ENCODE data around the gene SPATA16.
"Not testable (repeated sequence)": the region's sequence is repeated elsewhere in the genome, so short reads cannot be mapped to it uniquely, and the experiment has no call there.

Gene SPATA16, protein sequence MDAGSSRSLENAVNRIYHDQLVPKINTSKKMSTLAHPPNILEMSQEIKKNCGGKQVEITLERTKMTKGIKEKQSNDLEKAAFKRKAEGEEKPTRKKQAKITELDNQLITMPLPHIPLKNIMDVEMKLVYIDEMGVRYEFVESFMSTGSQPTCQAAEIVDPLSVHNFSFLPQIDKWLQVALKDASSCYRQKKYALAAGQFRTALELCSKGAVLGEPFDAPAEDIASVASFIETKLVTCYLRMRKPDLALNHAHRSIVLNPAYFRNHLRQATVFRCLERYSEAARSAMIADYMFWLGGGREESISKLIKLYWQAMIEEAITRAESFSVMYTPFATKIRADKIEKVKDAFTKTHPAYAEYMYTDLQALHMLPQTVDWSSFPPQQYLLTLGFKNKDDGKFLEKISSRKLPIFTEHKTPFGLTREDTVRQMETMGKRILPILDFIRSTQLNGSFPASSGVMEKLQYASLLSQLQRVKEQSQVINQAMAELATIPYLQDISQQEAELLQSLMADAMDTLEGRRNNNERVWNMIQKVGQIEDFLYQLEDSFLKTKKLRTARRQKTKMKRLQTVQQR

DNA sequence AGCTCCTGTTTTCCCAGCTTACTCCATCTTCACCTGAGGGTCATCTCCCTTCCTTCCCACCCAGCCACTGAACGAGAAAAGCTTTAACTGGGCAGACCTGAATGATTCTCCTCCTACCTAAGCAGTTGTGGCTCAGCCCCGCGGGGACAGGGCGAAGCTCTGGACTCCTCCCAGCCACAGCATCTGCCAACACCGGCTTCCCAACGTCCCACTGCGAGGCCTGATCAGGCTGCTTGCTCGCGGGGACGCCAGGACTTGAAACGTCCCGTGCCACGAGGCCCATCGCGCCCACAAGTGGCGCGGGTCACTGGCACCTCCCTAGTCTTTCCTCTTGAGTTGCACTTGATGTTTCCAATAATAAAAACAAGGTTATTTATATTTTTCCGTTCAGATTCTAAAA lies at the start of gene SPATA16:
Gene SPATA16, minus strand, starts transcription at position 250 of the 400 bp plus-strand sequence. CDS start 23,504 bp downstream, outside the sequence.
- DNase-seq = no peak

DNA sequence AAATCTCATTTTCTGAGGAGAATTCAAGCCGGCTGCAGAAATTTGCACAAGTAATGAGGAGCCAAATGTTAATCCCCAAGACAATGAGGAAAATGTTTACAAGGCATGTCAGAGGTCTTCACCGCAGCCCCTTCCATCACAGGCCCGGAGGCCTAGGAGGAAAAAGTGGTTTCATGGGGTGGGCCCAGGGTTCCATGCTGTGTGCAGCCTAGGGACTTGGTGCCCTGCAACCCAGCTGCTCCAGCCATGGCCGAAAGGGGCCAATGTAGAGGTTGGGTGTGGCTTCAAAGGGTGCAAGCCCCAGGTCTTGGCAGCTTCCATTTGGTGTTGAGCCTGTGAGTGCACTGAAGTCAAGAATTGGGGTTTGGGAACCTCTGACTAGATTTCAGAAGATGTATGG lies 42.0 kb upstream of the SPATA16 start:
- DNase-seq = not testable (repeated sequence)

DNA sequence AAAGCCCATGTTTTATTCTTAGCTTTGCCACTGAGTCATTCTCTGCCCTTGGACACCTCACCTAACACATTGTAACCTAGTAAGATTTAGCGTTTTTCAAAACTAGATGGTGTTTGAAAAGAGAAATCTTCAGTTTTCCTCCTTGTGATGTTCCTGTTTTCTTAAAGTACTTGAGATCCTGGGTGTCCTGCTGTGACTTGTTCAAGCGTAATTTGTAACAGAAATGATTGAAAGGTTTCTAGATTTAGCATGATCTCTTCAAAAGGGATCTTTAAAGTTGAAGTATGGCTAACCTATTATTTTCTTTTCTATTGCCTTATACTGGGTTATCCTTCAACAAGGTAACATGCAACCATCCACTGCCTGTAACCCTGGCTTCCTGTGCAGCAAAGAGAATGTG lies 32.6 kb upstream of the SPATA16 start:
- no peak for DNase-seq

DNA sequence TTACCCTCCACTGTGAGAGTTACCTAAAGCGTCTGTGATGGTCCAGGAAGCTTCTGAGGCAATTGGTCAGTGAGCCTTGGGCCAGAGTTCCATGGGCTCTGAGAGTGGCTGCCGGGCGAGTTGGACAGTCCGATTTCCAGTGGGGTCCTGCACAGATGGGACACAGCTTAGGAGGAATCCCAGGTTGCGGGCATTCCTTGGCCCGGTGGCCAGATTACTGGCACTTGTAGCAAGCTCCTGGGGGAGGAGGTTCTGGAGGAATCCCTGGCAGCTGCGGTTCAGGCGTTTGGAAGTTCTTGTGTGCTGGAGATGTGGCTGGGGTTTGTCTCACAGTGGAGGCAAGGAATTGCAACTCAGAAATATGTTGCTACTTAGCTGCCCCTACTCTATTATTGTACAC lies 18.1 kb upstream of the SPATA16 start:
- not testable (repeated sequence) for DNase-seq

DNA sequence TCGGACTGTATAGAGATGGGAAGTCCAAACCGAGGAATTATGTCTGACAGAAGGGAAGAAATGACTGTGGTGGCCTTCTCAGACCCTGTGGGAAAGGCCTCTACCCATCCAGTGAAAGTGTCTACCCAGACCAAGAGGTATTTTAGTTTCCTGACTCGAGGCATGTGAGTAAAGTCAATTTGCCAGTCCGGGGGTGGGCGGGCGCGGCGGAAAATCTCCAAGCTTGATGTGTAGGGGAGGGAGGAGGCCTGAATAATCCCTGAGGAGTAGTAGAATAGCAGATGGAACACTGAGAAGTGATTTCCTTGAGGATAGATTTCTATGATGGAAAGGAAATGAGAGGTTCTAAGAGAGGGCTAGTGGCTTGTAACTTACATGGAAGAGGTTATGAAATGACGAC lies 15.5 kb upstream of the SPATA16 start:
- not testable (repeated sequence) for DNase-seq

DNA sequence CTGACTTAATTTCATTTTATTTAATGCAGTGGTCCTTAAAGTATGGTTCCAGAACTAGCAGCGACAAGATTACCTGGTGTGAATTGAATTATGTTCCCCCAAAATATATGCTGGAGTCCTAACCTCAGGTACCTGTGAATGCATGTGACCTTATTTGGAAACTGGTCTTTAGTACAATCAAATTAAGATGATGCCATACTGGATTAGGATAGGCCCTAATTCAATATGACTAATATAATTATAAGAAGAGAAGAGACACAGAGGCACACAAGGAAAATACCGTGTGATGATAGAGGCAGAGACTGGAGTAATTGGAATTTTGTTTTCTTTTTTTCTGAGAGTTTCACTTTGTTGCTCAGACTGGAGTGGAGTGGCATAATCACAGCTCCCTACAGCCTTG lies 12.6 kb upstream of the SPATA16 start:
- no peak for DNase-seq

DNA sequence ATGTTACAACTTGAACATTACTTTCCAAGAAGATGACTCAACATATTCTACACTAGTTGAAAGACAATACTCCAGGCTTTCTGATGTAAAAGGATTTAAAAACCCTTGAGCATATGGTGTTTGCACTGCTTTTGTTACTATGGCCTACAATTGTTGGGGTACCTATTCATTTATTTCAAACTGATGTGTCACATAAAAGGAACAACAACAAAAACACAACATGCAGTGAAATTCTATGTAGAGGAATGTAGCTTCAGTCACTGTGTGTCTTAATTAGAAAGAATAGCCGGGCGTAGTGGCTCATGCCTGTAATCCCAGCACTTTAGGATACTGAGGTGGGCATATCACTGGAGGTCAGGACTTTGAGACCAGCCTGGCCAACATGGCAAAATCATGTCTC lies 1.6 kb downstream of the SPATA16 start:
- DNase-seq = no peak

DNA sequence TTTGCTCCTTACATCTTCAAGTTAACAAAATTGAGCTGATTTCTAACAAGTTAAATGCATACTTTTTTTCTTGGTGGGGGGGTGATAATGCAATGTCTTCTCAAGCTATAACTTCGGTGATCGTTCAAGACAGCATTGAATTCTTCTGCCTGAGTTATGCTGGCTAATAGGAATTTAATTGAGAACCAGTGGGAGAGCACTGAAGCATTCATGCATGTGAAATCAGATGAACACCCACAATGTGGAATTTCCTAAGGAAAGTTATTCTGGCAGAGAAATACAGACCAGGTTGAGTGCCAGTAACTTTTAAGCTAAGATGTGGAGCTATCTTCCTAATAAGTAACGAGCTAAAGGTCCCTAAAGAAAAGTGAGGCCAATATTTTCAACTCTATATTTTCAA lies 3.0 kb downstream of the SPATA16 start:
- DNase-seq = no peak

DNA sequence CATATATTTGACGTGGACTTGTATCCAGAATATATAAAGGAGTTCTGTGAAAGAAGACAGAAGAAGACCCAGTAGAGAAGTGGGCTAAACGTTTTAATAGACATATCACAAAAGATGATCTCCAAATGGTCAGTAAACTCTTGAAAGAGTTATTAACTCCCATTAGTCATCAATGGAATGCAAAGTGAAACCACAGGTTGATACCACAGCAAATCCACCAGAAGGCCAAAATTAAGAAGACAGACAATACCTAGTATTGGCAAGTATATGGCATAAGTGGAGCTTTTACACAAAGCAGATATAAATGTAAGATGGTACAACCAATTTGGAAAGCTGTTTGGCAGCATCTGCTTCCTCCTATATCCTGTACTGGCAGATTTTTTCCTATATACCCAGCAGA lies 6.0 kb downstream of the SPATA16 start:
- no peak for DNase-seq

DNA sequence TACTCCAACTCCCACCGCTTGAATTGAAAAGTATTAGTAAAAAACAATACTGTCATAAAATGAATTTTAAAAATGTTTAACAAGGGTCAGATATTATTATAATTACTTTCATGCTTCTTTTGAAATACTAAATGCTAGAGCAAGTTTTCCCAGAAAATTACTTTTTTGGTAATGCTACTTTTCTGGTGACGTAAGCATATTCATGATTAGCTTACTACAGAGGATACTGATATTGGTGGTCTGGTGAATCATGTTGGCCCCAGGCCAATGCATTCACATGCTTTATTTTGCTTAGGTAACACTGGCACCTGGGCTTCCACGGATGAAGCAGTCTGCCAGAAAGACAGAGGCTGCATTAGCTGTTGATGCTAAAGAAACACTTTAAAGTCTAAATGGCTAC lies 12.4 kb downstream of the SPATA16 start:
- DNase-seq = no peak

DNA sequence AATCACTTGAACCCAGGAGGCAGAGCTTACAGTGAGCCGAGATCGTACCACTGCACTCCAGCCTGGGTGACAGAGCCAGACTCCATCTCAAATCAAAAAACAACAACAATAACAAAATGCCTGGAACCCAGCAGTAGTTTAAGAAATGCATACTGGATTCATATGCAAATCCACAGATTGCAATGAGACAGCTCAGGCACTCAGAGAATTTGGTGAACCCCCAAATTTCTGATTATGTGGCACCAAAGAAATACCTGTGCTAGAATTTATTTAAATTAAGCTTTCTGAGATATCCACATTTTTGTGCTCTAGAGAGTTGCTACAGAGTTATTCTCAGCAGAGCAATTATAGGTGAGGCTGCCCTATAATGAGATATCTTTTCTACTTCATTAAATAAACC lies 29.7 kb downstream of the SPATA16 start:
- DNase-seq = no peak

DNA sequence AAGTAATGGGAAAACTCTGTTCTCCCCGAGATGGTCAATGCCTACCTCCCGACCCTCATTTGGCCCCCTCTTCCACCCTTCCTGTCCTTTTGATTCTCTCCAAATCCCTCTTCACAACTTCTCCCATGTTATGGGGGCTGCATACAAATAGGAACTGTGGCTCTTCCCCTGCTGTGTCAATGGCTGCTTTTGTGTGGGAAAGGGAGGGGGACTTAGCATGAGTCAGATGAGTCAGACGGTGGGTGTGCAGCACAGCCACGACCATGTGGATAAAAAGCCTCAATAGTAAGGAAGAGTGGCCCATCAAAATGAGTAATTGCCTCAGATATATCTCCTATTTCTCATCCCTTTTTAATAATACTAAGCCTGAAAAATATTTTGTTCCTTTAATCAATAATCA lies 31.9 kb downstream of the SPATA16 start:
- DNase-seq = no peak

DNA sequence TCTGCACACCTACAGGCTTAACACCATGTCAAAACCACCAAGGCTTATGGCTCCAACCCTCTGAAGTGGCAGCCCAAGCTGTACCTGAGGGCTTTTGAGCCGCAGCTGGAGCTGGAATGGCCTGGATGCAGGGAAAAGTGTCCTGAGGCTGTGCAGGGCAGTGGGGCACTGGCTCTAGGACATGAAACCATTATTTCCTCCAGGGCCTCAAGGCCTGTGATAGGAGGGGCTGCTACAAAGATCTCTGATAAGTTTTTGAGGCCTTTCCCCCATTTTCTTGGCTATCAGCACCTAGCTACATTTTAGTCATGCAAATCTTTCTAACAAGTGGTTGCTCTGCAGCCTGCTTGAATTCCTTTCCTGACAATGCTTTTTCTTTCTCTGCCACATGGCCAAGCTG lies 37.6 kb downstream of the SPATA16 start:
- DNase-seq = no peak

DNA sequence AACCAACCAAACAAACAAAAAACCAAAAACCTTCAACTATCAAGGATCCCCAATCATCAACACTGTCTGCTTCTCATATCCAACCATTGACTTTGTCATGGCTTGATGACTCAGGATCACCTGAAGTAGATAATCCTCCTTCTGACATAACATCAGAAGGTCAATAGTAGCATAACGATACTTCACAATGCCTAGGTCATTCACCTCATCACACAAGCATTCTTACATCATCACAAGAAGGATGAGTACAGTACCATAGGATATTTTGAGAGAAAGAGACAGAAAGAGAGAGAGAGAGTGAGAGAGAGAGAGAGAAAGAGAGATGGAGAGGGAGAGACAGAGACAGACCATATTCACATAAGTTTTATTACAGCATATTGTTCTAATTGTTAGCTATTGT lies 42.1 kb downstream of the SPATA16 start:
- no peak for DNase-seq

DNA sequence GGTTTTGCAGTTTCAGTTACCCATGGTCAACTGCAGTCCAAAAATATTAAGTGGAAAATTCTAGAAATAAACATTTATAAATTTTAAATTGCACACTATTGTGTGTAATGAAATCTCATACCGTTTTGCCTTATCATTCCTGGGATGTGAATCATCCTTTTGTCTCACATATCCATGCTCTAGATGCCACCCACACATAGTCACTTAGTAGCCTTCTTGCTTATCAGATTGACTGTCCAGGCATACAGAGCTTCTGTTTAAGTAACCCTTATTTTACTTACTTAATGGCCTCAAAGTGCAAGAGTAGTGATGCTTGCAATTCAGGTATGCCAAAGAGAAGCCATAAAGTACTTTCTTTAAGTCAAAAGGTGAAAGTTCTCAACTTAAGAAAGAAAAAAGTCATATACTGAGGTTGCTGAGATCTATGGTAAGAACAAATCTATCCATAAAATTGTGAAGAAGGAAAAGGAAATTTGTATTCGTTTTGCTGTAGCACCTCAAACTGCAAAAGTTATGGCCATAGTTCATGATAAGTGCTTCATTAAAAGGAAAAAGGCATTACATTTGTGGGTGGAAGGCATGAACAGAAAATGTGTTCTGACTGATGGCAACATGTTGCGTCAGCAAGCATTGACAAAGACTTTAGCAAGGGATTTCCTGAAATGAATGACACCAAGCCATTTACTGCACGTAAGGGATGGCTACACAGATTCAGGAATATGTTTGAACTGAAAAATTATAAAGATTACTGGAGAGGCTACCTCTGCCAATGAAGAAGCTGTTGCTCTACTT lies 43.8 kb downstream of the SPATA16 start:
- no peak for DNase-seq

DNA sequence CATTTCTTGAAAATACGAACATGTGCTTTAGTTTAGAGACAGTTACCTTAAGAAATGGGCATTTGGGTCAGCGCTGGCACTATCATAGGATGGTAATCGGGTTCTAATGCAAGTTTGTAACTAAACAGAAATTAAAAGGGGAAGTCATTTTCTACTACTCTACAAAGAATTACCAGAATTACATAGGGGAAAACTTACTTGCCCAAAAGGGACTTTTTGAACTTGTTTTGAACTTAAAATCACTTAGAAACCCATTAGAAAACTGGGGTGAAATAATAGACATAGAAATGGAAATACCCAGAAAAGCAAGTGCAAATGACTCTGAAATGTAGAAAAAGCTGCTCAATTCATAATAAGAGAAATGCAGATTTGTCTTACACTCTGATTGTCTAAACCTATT lies 44.9 kb downstream of the SPATA16 start:
- DNase-seq = no peak

DNA sequence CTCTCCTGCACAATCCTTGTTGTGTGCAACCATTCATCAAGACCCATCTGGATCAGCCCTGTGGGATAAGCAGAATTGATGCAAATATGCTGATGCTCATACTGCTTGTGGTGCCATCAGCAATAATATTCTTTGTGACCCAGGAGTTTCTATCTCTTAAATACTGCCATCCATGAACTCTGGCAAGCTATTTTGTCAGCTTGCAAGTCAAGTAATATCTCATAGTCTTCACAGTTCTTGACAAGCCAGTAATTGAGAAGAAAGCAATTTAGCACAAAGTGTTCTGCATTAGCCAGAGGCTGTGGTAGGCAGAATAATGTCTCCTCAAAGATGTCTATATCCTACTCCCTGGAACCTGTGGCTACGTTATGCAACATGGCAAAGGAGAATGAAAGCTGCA lies 49.0 kb downstream of the SPATA16 start:
- DNase-seq = no peak

DNA sequence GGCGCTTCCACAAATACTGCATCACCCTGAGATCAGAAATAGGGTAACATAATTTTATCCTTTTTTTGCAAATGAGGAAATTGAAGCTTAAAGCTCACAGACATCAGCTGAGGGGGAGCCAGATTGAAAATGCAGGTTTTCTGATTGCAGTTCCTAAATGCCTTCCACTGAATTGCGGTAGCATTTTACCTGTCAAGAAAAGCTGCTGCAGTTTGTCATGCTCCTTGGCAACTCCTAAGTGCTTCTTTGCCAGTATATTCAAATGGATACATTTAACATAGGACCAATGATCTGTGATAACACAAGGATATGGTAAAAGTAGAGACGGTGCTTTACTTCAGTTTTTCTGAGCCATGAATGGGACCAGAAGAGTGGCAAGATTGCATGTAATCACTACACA lies 50.5 kb downstream of the SPATA16 start:
- DNase-seq = no peak

DNA sequence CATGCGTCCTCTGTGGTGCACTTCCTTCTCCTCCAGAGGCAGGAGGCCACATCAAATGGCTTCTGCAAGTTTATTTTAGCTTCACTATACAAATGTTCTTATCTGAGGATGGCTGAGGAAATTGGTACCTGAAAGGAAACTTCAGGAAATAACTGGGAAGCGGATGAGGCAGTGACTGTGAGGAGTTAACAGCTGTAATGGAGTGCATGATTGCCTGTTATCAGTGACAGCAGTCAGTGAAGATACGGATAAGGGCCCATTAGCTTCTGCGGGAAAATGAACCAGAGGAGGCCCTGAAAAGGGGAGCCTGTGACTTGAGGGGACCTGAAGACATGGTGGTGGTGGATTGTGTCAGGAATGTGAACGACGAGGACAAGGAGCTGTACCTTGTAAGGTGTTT lies 51.8 kb downstream of the SPATA16 start:
- DNase-seq = no peak

DNA sequence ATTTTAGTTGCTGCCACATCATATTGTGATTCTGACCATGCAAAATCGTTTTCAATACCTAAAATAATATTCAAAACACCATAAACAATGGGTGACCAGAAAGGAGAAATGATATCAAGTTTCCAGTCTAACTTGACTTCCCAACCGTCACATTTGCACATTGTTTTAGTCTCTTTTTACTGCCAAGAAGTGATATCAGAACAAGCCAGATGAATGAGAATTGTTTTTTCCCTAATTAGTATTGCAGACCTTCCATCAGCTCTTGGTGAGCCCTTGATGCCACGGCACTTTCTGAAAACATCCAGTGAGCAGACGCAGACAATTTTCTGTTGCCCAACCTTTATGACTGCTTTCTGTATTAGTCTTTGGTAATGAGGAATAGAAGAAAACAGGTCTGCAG lies 62.5 kb downstream of the SPATA16 start:
- DNase-seq = no peak

DNA sequence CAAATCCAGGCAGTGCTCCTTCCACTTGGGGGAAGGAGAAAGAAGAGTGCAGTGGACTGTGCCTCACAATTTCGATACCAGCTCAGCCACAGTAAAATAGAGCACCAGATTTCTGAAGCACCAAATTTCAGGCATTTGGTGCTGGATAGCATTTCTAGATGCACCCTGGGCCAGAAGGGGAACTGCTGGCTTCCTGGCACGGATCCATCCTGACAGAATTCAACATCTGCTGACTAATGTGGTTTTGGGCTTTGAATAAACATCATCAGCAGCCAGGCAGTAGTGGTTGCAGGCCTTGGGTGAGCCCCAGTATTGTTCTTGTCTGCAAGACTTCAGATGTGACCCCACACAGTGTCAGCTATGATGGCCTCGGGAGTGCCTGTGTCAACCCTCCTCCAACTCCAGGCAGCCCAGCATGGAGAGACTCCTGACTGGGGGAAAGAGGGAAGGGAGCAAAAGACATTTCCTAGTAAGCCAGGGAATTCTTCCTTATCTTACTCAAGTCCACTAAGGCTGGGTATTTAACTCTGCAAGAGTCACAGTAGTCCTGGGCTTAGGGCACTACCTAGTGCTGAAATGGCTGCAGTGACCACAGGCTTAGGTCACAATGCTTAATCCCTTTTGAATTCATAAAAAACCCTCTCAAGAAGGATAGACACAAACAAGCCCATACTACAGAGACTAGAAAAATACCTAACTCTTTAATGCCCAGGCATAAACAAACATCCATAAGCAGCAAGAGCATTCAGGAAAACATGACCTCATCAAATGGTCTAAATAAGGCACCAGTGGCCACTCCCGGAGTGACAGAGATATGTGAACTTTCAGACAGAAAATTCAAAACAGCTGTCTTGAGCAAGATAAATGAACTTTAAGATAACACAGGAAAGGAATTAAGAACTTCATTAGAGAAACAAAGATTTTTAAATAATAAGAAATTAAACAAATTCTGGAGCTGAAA lies 74.7 kb downstream of the SPATA16 start:
- DNase-seq = no peak

DNA sequence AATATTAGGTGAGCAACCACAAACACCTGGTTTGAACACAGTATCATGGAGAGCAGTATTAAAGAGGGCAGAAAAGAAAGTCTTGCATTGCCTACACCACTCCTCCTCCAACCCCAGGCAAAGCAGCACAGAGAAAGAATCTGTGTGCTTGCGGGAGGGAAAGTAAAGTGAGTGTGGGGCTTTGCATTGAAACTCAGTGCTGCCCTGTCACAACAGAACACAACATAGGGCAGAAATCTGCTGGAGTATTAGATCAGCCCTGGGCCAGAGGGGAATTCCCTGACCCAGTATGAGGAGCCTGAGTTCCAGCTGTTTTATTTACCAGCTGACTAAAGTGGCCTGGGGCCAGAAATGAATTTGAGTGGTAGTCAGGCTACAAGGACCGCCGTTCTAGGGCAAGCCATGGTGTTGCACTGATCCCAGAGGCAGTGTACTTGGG lies 75.5 kb downstream of the SPATA16 start:
- DNase-seq = no peak

DNA sequence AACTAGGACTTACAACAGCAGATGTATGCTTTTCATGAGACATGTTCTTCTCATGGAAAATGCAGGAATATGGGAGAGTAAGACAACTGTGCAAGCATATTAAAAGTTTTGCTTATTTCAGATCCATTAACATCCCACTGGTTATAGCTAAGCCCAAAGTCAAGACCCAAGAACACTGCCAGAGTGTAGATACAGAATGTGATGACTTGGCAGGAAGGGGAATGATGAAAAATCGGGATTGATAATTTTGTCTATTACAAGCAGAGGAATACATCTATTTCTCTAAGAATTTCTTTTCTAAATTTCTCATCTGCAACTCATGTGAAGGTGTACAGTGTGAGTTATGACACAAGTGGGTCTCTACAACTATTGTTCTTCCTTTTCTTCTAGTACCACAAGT lies 76.4 kb downstream of the SPATA16 start:
- no peak for DNase-seq

All from NCI-H2107 (cell line).